Activated naive CD4-positive, alpha-beta T cell (primary cell): ENCODE results near the gene ZFYVE28.

Experiments
- DNase-seq, 4 experiments: peaks; one replicate each; lab custom pipeline; 2025; lab: John Stamatoyannopoulos, UW

The ZFYVE28 gene

GRCh38 chr4:2428496-2429213 lies 10.2 kb upstream of the ZFYVE28 start:
- DNase-seq = no peak

GRCh38 chr4:2427383-2428334 lies 9.2 kb upstream of the ZFYVE28 start:
- no peak for DNase-seq

- no peak for DNase-seq
Measured at GRCh38 chr4:2426711-2427275, 8.3 kb upstream of the ZFYVE28 start.

DNA sequence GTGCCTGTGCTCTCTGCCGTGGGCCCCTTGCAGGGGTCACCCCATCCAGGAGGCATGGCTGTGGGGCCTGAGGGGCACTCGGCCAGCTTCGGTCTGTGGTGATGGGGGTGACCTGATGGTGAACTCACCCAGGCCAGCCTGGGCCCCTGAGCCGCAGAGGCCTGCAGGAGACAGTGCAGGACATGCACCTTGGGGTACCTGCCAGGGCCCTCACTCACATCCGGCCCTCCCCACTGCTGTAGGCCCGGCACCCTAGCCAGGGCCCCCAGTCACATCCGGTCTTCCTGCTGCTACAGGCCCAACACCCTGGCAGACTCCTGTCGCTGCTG lies 7.6 kb upstream of the ZFYVE28 start:
- DNase-seq = no peak

- DNase-seq = no peak
Measured at GRCh38 chr4:2425386-2426068, 7.1 kb upstream of the ZFYVE28 start.

GRCh38 chr4:2424581-2424980 lies 6.1 kb upstream of the ZFYVE28 start:
- no peak for DNase-seq

DNA sequence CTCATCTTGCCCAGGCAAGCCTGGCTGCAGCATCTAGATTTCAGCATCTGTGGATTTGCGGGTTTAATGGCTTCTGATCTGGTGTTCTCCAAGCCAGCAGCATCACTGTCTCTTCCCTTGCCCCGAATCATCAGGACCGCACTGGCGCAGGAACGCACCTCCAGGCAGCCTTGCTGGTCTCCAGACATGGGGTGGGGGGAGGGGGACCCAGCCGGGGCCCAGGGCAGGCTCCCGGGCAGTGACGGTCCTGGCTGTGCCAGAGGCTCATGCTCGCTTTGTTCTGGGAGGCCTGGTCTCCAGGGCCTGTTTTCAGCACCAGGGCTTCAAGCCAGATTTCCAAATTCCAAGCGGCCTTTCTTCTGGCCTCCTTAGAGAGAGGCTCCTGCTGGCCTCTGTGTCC lies 5.2 kb upstream of the ZFYVE28 start:
- no peak for DNase-seq

GRCh38 chr4:2423066-2423465 lies 4.6 kb upstream of the ZFYVE28 start:
- no peak for DNase-seq

- no peak for DNase-seq
Measured at GRCh38 chr4:2421928-2422327, 3.5 kb upstream of the ZFYVE28 start.

GRCh38 chr4:2419814-2420213 lies 1.4 kb upstream of the ZFYVE28 start:
- no peak for DNase-seq

GRCh38 chr4:2418650-2419571 lies 466 bp upstream of the ZFYVE28 start, which contains the start of gene CFAP99:
CFAP99 (plus strand) TSS chr4:2418955.
- peak; percentile 93 to 96 (median 94) for DNase-seq

DNA sequence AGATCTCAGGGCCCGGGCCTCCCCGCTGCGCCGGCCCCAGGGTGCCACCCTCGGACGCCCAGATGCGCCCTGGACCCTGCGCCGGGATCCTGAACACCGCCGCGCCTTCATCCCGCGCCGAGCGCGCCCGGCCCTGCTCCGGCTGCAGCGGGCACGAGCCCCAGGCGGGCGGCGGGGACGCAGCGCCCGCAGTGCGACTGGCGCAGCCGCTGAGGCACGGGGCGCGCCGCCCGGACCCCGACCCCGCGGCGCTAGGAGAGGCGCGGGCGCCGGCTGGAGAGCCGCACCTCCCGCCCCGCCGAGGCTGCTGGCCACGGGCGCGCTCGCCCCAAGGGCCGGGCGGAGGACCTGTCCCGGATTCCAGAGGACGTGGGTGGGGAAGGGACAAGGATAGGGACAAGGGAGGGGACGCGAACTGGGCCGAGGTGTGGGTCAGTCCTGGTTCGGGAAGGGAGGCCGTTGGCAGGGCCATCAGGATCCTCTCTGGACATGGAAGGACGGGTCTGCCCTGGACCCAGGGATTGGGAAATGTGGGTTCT lies 1.1 kb downstream of the ZFYVE28 start:
- peak in 1 of 4 experiments; percentile 16 for DNase-seq

DNA sequence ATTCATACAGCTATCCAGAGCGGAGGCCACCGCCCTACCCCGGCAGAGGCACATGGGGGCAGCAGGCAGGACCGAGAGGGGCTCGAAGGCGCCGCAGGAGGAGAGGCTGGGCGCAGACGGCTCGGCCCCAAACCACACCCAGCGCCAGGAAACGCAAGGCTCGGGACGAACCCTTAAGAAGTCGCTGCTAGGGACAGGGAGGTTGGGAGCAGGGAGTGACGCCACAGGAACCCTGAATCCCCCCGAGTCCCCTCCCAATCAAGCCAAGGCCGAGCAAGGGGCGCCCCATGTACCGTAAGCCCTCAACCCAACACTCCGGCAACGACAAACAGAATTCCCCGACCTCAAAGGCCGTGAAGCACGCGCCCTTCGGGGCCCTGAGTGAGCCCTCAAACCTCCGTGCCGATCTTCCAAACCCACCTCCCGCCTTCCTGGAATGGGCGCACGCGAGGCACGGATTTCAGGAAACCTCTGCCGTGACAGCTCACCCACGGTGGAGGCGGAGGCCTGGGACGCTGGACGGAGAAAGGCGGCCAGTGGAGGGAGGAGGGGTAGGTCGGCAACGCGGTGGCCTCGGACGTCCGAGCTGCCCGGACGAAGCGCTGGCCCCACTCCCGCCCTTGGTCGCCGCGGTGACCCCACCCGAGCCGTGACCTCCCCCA lies 1.8 kb downstream of the ZFYVE28 start:
- peak in 1 of 4 experiments; percentile 9 for DNase-seq

DNA sequence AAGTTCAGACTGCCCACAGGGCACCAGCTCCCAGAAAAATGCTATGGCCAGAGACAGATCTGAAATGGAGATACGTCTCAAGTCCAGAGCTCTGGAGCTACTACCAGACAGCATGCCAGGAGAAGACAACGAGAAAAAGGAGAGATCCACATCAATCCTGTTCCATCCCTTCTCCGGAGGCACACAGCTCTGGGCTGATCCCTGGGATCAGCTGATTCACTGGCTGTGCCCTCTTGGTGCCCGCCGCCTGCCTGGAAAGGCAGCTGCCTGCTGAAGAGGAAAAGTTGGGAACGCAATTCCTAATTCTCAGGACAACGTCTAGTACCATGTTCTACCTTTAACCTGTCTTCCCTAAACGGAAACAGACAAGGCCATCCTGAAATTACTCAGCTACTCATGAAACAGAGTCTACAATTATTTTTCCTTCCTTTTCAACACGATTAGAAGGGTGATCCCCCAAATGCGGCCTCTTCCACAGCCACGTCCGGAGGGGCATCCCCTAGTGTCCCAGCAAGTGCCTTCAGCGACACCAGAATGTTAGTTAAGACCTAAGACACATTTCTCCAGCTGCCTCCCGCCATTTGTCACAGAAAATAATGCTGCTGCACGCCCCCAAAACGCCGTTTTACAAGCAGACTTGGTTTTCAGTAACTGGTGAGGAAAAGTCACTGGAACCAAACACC lies 2.4 kb downstream of the ZFYVE28 start:
- no peak for DNase-seq

GRCh38 chr4:2415213-2415612 lies 3.2 kb downstream of the ZFYVE28 start:
- DNase-seq = no peak

DNA sequence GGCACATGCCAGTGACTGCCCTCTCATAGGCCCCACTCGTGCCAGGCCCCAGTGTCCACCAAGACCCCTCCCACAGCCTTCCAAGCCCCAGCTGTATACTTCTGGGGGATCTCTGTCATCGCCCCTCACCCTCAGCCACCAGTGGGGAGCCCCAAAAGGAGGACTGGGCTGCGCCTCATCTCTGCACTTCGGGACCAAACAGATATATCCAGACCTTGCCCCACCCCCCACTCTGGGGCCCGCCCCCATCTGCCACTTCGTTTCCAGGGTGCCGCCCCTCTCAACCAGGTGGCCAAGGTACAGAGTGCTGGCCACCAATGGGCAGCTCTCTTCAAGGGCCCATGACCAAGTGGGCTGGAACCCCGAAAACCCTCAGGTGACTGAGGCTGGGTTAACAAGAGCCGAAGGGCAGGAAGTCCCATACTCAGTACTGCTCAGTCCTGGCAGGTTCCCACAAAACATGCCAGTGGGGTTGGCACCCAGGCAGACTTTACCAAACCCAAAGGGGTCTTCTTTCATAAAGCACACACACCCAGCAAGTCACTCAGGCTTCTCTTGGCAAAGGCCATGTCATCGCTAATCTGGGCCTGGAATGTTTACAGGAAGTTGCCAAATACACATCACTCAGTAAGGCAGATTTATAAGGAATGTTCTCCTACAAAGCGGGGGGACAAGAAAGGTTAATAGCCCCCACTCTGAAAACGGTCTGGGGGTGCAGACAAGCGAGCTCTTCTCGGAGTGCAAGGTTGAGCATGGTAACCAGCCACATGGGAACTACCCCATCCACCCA lies 4.4 kb downstream of the ZFYVE28 start:
- no peak for DNase-seq

GRCh38 chr4:2412885-2413716 lies 5.3 kb downstream of the ZFYVE28 start:
- peak in 2 of 4 experiments; percentile 70 to 72 for DNase-seq

DNA sequence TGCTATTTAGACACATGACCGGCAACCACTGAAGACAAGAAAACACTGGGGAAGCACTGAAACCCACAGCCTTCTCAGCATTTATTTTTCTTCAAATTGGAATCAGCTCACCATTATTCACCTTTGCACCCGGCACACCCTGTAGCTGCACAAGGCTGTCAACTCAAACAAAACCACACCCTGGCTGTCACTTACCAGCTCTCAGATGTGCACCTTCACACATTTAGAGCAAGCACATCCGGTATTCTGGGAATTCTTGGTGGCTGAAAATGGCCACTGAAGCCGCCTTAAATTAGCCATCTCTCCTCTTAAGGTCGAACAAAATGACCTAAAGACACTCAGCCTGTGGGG lies 5.9 kb downstream of the ZFYVE28 start:
- DNase-seq = peak in 2 of 4 experiments; percentile 28 to 46
